Measurements from ENCODE around the gene TMEM41B.

GRCh38 chr11:9315078-9315688 is 790 bp upstream of the TMEM41B start:
- TF ChIP-seq GATA2 (IDR thresholded peaks at IDR 0.05; ENCODE audit: low read depth, low read length) (no peak), GATA3 (IDR thresholded peaks at IDR 0.05; ENCODE audit: low read depth, low read length) (no peak)
